HEK293 (cell line): ENCODE data around the gene GNAI2.
A peak's percentile ranks its signal among the peaks of the same experiment; 100 is the strongest.

Experiments
- CTCF ChIA-PET: fragments of 350-600 bp; formaldehyde crosslinking; extraction: SDS; loops from one replicate; lab custom pipeline; 2021; ENCODE audit warnings: antibody characterized with exemption; lab: Yijun Ruan, JAX
- POLR2A ChIA-PET: fragments of 300-600 bp; formaldehyde crosslinking; extraction: SDS; loops from one replicate; lab custom pipeline; 2020; ENCODE audit warnings: antibody characterized with exemption, inconsistent platforms; lab: Yijun Ruan, JAX
- H3K27ac ChIP-seq: fragments of 200-500 bp; sonication (Bioruptor generic); 2 replicates; pipeline ENCODE4 v1.5.1; 2014; ENCODE audit warnings: low read depth, low read length, control low read depth, inconsistent platforms; ENCODE audit errors: extremely low read depth
- H3K36me3 ChIP-seq, 2 experiments: fragments of 200-500 bp in 1 of 2; sonication (Bioruptor generic) in 1 of 2; 1 replicate in 1 of 2; 2 replicates in 1 of 2; pipeline ENCODE4 v1.5.1; 2014 to 2017; ENCODE audit warnings: inconsistent platforms in 2 of 2, low read length in 2 of 2; ENCODE audit not compliant: control insufficient read depth in 2 of 2, insufficient read depth in 1 of 2
- H3K4me1 ChIP-seq: fragments of 200-500 bp; sonication (Bioruptor generic); 2 replicates; pipeline ENCODE4 v1.5.1; 2014; ENCODE audit warnings: mild to moderate bottlenecking, low read length, inconsistent platforms; ENCODE audit not compliant: control insufficient read depth, insufficient read depth
- H3K4me3 ChIP-seq: 2 replicates; pipeline ENCODE4 v1.5.1; 2011; ENCODE audit warnings: low read depth, mild to moderate bottlenecking, control low read depth, low read length, moderate library complexity
- H3K9me3 ChIP-seq: fragments of 200-500 bp; sonication (Bioruptor generic); 2 replicates; pipeline ENCODE4 v1.5.1; 2014; ENCODE audit warnings: low read depth, low read length, inconsistent platforms; ENCODE audit not compliant: control insufficient read depth, insufficient read depth
- HIC1 ChIP-seq: fragments of 450-650 bp; formaldehyde crosslinking; IDR thresholded peaks from 2 replicates; pipeline ENCODE4 v1.5.1; 2016; ENCODE audit warnings: missing biosample characterization, missing genetic modification characterization
- OSR2 ChIP-seq: fragments of 450-650 bp; formaldehyde crosslinking; IDR thresholded peaks from 2 replicates; pipeline ENCODE4 v1.5.1; 2016; ENCODE audit warnings: missing biosample characterization, missing genetic modification characterization
- PATZ1 ChIP-seq: fragments of 450-650 bp; formaldehyde crosslinking; IDR thresholded peaks from 2 replicates; pipeline ENCODE4 v1.5.1; 2016; ENCODE audit warnings: missing biosample characterization, missing genetic modification characterization
- PRDM6 ChIP-seq: fragments of 450-650 bp; formaldehyde crosslinking; IDR thresholded peaks from 2 replicates; pipeline ENCODE4 v1.5.1; 2017; ENCODE audit warnings: missing biosample characterization, missing genetic modification characterization
- SALL2 ChIP-seq: fragments of 450-650 bp; formaldehyde crosslinking; IDR thresholded peaks from 2 replicates; pipeline ENCODE4 v1.5.0; 2017; ENCODE audit warnings: missing biosample characterization, mild to moderate bottlenecking, missing genetic modification characterization, borderline replicate concordance
- ZBTB21 ChIP-seq: fragments of 450-650 bp; formaldehyde crosslinking; IDR thresholded peaks from 2 replicates; pipeline ENCODE4 v1.5.1; 2017; ENCODE audit warnings: missing biosample characterization, missing genetic modification characterization
- ZFHX2 ChIP-seq: fragments of 450-650 bp; formaldehyde crosslinking; conservative IDR thresholded peaks from 2 replicates; pipeline ENCODE4 v1.5.1; 2016; ENCODE audit warnings: missing biosample characterization, missing genetic modification characterization
- ZIC2 ChIP-seq: fragments of 450-650 bp; formaldehyde crosslinking; IDR thresholded peaks from 2 replicates; pipeline ENCODE4 v1.5.1; 2016; ENCODE audit warnings: missing biosample characterization, missing genetic modification characterization
- ZNF112 ChIP-seq: fragments of 450-650 bp; formaldehyde crosslinking; IDR thresholded peaks from 2 replicates; pipeline ENCODE4 v1.5.0; 2017; ENCODE audit warnings: missing biosample characterization, missing genetic modification characterization
- ZNF148 ChIP-seq: fragments of 450-650 bp; formaldehyde crosslinking; IDR thresholded peaks from 2 replicates; pipeline ENCODE4 v1.5.0; 2017; ENCODE audit warnings: missing biosample characterization, missing genetic modification characterization, borderline replicate concordance
- ZNF155 ChIP-seq: fragments of 450-650 bp; formaldehyde crosslinking; IDR thresholded peaks from 2 replicates; pipeline ENCODE4 v1.5.1; 2016; ENCODE audit warnings: missing biosample characterization, missing genetic modification characterization
- ZNF16 ChIP-seq: fragments of 450-650 bp; formaldehyde crosslinking; IDR thresholded peaks from 2 replicates; pipeline ENCODE4 v1.5.1; 2016; ENCODE audit warnings: low read depth, missing biosample characterization, missing genetic modification characterization
- ZNF184 ChIP-seq: fragments of 450-650 bp; IDR thresholded peaks from 2 replicates; pipeline ENCODE4 v1.5.1; 2018; ENCODE audit warnings: missing biosample characterization, mild to moderate bottlenecking, missing genetic modification characterization
- ZNF311 ChIP-seq: fragments of 450-650 bp; formaldehyde crosslinking; IDR thresholded peaks from 2 replicates; pipeline ENCODE4 v1.5.1; 2017; ENCODE audit warnings: missing biosample characterization, missing genetic modification characterization, borderline replicate concordance
- ZNF501 ChIP-seq: fragments of 450-650 bp; formaldehyde crosslinking; IDR thresholded peaks from 2 replicates; pipeline ENCODE4 v1.5.1; 2016; ENCODE audit warnings: missing biosample characterization, missing genetic modification characterization
- ZNF544 ChIP-seq: fragments of 450-650 bp; formaldehyde crosslinking; IDR thresholded peaks from 2 replicates; pipeline ENCODE4 v1.5.0; 2017; ENCODE audit warnings: missing biosample characterization, missing genetic modification characterization
- ZNF555 ChIP-seq: fragments of 450-650 bp; formaldehyde crosslinking; conservative IDR thresholded peaks from 2 replicates; pipeline ENCODE4 v1.5.1; 2017; ENCODE audit warnings: missing biosample characterization, mild to moderate bottlenecking, missing genetic modification characterization, inconsistent platforms
- ZNF624 ChIP-seq: fragments of 450-650 bp; formaldehyde crosslinking; IDR thresholded peaks from 2 replicates; pipeline ENCODE4 v1.5.1; 2017; ENCODE audit warnings: missing biosample characterization, missing genetic modification characterization
- ZNF791 ChIP-seq: fragments of 450-650 bp; formaldehyde crosslinking; IDR thresholded peaks from 2 replicates; pipeline ENCODE4 v1.5.1; 2016; ENCODE audit warnings: missing biosample characterization, missing genetic modification characterization

GNAI2 gene

GRCh38 chr3:50268703-50269451 lies 32.9 kb downstream of the GNAI2 start, which contains the start of gene SEMA3B (continued):
- TF ChIP-seq ZNF311 (tag by site-specific recombination) (no peak), OSR2 (tag by site-specific recombination) (no peak), ZNF624 (tag by site-specific recombination) (no peak), ZNF112 (tag by site-specific recombination) (no peak)

GRCh38 chr3:50269460-50269859 lies 33.5 kb downstream of the GNAI2 start:
- H3K9me3 ChIP-seq: no peaks in the 10 kb centered on the region
- no peaks in the 10 kb centered on the region for H3K36me3 ChIP-seq
- H3K4me1 ChIP-seq: peaks cover 3% of the 10 kb centered on the region; the same call in 1 of the 2 replicates
- CTCF ChIA-PET: interaction anchor here (0.6 to 3.8 kb wide), 6 partner anchors 9 to 77 kb away, joined by 3 to 38 read pairs (median 4); partner anchors contain the start of gene HYAL2
- no peak overlapping the region for H3K27ac ChIP-seq
- H3K4me3 ChIP-seq: no peak overlapping the region
- no peak for TF ChIP-seq ZBTB21
- TF ChIP-seq ZNF184: no peak
- no peak for TF ChIP-seq ZNF16 (tag by site-specific recombination)
- TF ChIP-seq, all 188 proteins: peak for 0
- POLR2A ChIA-PET: no interaction called here

GRCh38 chr3:50269977-50270413 lies 34.0 kb downstream of the GNAI2 start:
- no peaks in the 10 kb centered on the region for H3K9me3 ChIP-seq
- peaks cover under 1% of the 10 kb centered on the region; the same call in 1 of the 2 replicates for H3K4me1 ChIP-seq
- H3K36me3 ChIP-seq: no peaks in the 10 kb centered on the region
- H3K27ac ChIP-seq: no peak overlapping the region
- H3K4me3 ChIP-seq: no peak overlapping the region
- ChIA-PET POLR2A (no interaction called here), CTCF (interaction anchor here (1.4 to 3.8 kb wide), 4 partner anchors 10 to 78 kb away, joined by 4 to 38 read pairs (median 5); no protein-coding TSS in a partner anchor)
- peak; percentile 24; the same call in 1 of the 2 replicates for TF ChIP-seq ZIC2
- TF ChIP-seq ZFHX2 (tag by site-specific recombination): no peak
- no peak for TF ChIP-seq ZNF501 (tag by site-specific recombination)
- no peak for TF ChIP-seq ZNF544 (tag by site-specific recombination)

- CTCF ChIA-PET: interaction anchor here (0.6 to 3.8 kb wide), 10 partner anchors 7 to 85 kb away, joined by 3 to 38 read pairs (median 6); no protein-coding TSS in a partner anchor
- H3K4me1 ChIP-seq: no peaks in the 10 kb centered on the region
- H3K9me3 ChIP-seq: no peaks in the 10 kb centered on the region
- H3K36me3 ChIP-seq: no peaks in the 10 kb centered on the region
- no peak overlapping the region for H3K27ac ChIP-seq
- H3K4me3 ChIP-seq: no peak overlapping the region
- POLR2A ChIA-PET: no interaction called here
- TF ChIP-seq ZNF555 (tag by site-specific recombination) (no peak), ZNF148 (tag by site-specific recombination) (no peak), PATZ1 (tag by site-specific recombination) (no peak), ZBTB21 (no peak), PRDM6 (no peak), SALL2 (tag by site-specific recombination) (no peak), ZNF791 (tag by site-specific recombination) (no peak), HIC1 (no peak), ZNF155 (tag by site-specific recombination) (no peak)
Observed at GRCh38 chr3:50270422-50271224, 34.6 kb downstream of the GNAI2 start.
